ENCODE measurements around the gene PCLO. TPM values are rescaled to one million over a fixed set of nuclear protein-coding genes. Genes with fewer than 3 reads are reported as not detected.

PCLO gene
- total and polyA plus RNA-seq, 4 donors, result 0.04 to 1.1 (median 0.48) TPM

DNA sequence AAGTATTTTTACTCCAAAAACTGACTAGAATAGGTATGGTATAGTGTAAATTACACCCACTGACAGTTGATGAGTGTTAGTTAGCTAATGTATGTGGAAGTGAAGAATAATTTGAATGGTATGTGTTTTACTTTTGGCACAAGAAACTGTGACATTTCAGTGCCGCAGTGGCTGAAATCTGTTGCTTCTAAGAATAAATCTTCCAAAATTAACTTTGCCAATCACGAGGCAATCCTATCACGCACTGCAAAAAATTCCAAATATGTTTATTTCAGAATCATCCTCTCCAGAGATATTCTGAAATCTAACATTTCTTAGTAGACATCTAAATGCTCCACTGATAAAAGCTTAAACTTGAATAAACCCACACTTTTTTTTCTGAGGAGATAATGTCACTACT lies 61.2 kb downstream of the PCLO start:
- no peak overlapping the region for H3K27ac ChIP-seq (ENCODE audit: low read depth in 1 of 2, low read length in 2 of 2)
- no peaks in the 10 kb centered on the region for H3K36me3 ChIP-seq (ENCODE audit: control insufficient read depth in 4 of 4, insufficient read depth in 3 of 4, low read depth in 1 of 4, low read length in 3 of 4)
- no peaks in the 10 kb centered on the region for H3K27me3 ChIP-seq (ENCODE audit: control insufficient read depth in 4 of 4, insufficient read depth in 4 of 4, low read length in 3 of 4)
- H3K4me3 ChIP-seq (ENCODE audit: low read depth in 1 of 3, low read length in 3 of 3), result no peak overlapping the region
- WGBS, result 80% methylated on average over 3 of the region's 3 CpGs
- no peak for DNase-seq (ENCODE audit: low spot score)
- H3K9ac ChIP-seq (ENCODE audit: low read depth in 1 of 2, low read length in 2 of 2), result no peak overlapping the region
- no peaks in the 10 kb centered on the region for H3K4me1 ChIP-seq (ENCODE audit: control insufficient read depth in 4 of 4, insufficient read depth in 4 of 4, low read length in 3 of 4)
- H3K9me3 ChIP-seq (ENCODE audit: control insufficient read depth in 4 of 4, low read length in 3 of 4), result no peaks in the 10 kb centered on the region
- TF ChIP-seq RXRA (IDR thresholded peaks at IDR 0.05) (no peak), HNF4A (conservative IDR thresholded peaks at IDR 0.05) (no peak), HNF4G (IDR thresholded peaks at IDR 0.05) (no peak), EGR1 (IDR thresholded peaks at IDR 0.05; ENCODE audit: low read depth in 2 of 2) (no peak), JUND (IDR thresholded peaks at IDR 0.05) (no peak), FOXA2 (IDR thresholded peaks at IDR 0.05) (no peak), FOXA1 (IDR thresholded peaks at IDR 0.05) (no peak), NR2F2 (IDR thresholded peaks at IDR 0.05) (no peak), SP1 (IDR thresholded peaks at IDR 0.05) (no peak), TAF1 (conservative IDR thresholded peaks at IDR 0.05) (no peak), RAD21 (IDR thresholded peaks at IDR 0.05) (no peak), GABPA (IDR thresholded peaks at IDR 0.05 in 1 of 2, conservative IDR thresholded peaks at IDR 0.05 in 1 of 2) (no peak), YY1 (IDR thresholded peaks at IDR 0.05) (no peak)
- TF ChIP-seq, protein P1, sequence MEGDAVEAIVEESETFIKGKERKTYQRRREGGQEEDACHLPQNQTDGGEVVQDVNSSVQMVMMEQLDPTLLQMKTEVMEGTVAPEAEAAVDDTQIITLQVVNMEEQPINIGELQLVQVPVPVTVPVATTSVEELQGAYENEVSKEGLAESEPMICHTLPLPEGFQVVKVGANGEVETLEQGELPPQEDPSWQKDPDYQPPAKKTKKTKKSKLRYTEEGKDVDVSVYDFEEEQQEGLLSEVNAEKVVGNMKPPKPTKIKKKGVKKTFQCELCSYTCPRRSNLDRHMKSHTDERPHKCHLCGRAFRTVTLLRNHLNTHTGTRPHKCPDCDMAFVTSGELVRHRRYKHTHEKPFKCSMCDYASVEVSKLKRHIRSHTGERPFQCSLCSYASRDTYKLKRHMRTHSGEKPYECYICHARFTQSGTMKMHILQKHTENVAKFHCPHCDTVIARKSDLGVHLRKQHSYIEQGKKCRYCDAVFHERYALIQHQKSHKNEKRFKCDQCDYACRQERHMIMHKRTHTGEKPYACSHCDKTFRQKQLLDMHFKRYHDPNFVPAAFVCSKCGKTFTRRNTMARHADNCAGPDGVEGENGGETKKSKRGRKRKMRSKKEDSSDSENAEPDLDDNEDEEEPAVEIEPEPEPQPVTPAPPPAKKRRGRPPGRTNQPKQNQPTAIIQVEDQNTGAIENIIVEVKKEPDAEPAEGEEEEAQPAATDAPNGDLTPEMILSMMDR (IDR thresholded peaks at IDR 0.05; ENCODE audit: low read depth, low read length, missing input control), result no peak
- TF ChIP-seq, protein P2, sequence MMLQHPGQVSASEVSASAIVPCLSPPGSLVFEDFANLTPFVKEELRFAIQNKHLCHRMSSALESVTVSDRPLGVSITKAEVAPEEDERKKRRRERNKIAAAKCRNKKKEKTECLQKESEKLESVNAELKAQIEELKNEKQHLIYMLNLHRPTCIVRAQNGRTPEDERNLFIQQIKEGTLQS (IDR thresholded peaks at IDR 0.05), result no peak
- TF ChIP-seq, protein P3, sequence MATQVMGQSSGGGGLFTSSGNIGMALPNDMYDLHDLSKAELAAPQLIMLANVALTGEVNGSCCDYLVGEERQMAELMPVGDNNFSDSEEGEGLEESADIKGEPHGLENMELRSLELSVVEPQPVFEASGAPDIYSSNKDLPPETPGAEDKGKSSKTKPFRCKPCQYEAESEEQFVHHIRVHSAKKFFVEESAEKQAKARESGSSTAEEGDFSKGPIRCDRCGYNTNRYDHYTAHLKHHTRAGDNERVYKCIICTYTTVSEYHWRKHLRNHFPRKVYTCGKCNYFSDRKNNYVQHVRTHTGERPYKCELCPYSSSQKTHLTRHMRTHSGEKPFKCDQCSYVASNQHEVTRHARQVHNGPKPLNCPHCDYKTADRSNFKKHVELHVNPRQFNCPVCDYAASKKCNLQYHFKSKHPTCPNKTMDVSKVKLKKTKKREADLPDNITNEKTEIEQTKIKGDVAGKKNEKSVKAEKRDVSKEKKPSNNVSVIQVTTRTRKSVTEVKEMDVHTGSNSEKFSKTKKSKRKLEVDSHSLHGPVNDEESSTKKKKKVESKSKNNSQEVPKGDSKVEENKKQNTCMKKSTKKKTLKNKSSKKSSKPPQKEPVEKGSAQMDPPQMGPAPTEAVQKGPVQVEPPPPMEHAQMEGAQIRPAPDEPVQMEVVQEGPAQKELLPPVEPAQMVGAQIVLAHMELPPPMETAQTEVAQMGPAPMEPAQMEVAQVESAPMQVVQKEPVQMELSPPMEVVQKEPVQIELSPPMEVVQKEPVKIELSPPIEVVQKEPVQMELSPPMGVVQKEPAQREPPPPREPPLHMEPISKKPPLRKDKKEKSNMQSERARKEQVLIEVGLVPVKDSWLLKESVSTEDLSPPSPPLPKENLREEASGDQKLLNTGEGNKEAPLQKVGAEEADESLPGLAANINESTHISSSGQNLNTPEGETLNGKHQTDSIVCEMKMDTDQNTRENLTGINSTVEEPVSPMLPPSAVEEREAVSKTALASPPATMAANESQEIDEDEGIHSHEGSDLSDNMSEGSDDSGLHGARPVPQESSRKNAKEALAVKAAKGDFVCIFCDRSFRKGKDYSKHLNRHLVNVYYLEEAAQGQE (IDR thresholded peaks at IDR 0.05), result no peak
- TF ChIP-seq, protein P4, sequence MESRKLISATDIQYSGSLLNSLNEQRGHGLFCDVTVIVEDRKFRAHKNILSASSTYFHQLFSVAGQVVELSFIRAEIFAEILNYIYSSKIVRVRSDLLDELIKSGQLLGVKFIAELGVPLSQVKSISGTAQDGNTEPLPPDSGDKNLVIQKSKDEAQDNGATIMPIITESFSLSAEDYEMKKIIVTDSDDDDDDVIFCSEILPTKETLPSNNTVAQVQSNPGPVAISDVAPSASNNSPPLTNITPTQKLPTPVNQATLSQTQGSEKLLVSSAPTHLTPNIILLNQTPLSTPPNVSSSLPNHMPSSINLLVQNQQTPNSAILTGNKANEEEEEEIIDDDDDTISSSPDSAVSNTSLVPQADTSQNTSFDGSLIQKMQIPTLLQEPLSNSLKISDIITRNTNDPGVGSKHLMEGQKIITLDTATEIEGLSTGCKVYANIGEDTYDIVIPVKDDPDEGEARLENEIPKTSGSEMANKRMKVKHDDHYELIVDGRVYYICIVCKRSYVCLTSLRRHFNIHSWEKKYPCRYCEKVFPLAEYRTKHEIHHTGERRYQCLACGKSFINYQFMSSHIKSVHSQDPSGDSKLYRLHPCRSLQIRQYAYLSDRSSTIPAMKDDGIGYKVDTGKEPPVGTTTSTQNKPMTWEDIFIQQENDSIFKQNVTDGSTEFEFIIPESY (IDR thresholded peaks at IDR 0.05), result no peak
- TF ChIP-seq, protein P5, sequence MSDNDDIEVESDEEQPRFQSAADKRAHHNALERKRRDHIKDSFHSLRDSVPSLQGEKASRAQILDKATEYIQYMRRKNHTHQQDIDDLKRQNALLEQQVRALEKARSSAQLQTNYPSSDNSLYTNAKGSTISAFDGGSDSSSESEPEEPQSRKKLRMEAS (IDR thresholded peaks at IDR 0.05), result no peak

Data from liver (tissue), 9 donors.